K562 (cell line): Measurements from ENCODE around the gene DOCK8. TPM values are rescaled to one million over a fixed set of nuclear protein-coding genes. Genes with fewer than 3 reads are reported as not detected.

ENCODE experiments used
- FOSL1 ChIP-seq: fragments of 200-800 bp; sonication (Bioruptor generic); conservative IDR thresholded peaks from 2 replicates; pipeline ENCODE4 v1.6.1; 2016; ENCODE audit warnings: missing genetic modification characterization, missing compliant biosample characterization
- GTF2E2 ChIP-seq: fragments of 200-800 bp; sonication (Bioruptor generic); IDR thresholded peaks from 2 replicates; pipeline ENCODE4 v1.6.1; 2016; ENCODE audit warnings: missing genetic modification characterization, missing compliant biosample characterization
- KDM5B ChIP-seq: fragments of 200-600 bp; sonication (generic); IDR thresholded peaks from 2 replicates; pipeline ENCODE4 v1.6.1; 2012; ENCODE audit warnings: low read depth, mild to moderate bottlenecking, moderate library complexity, low read length, control low read depth, inconsistent platforms; ENCODE audit not compliant: insufficient replicate concordance
- NEUROD1 ChIP-seq: fragments of 150-350 bp; IDR thresholded peaks from 2 replicates; pipeline ENCODE4 v1.6.1; 2014; ENCODE audit warnings: borderline replicate concordance, low read length, low read depth; ENCODE audit not compliant: partially characterized antibody
- PHB ChIP-seq: fragments of 250-450 bp; sonication (Bioruptor Pico); IDR thresholded peaks from 2 replicates; pipeline ENCODE4 v1.5.0; 2021
- SMARCE1 ChIP-seq: fragments of 450-650 bp; IDR thresholded peaks from 2 replicates; pipeline ENCODE4 v1.7.1; 2016; ENCODE audit warnings: mild to moderate bottlenecking
- ZNF408 ChIP-seq: fragments of 250-450 bp; sonication (Bioruptor Pico); IDR thresholded peaks from 2 replicates; pipeline ENCODE4 v1.4.0; 2020; ENCODE audit warnings: low read depth, mild to moderate bottlenecking, moderate library complexity
- polyA plus RNA-seq, 8 experiments: library from polyadenylated mRNA; depleted of rRNA in 4 of 8; stranded (reverse) in 5 of 8; unstranded in 3 of 8; fragments of >200 nt; fragmentation: Nextera tagmentation in 2 of 8; fragmentation: Illumina TruSeq in 1 of 8; extraction: Ambion mirVana in 2 of 8; extraction: Trizol in 1 of 8; gene quantifications; 2 replicates each; pipeline versions ENCODE4 v1.2.1 to v1.2.3, GENCODE V29; 2011 to 2014; ENCODE audit warnings: inconsistent platforms in 1 of 8, missing spikeins in 1 of 8
- total RNA-seq, 7 experiments: library from RNA; depleted of rRNA in 6 of 7; stranded (reverse); fragments of >200 nt in 6 of 7; fragmentation: Illumina TruSeq in 2 of 7; extraction: Trizol in 2 of 7; gene quantifications; 2 replicates each; pipeline versions ENCODE4 v1.2.1 to v1.2.3, GENCODE V29; 2011 to 2021; ENCODE audit warnings: low replicate concordance in 1 of 7
- TF ChIP-seq, protein P1 (sequence below): fragments of 250-450 bp; sonication (Bioruptor Pico); IDR thresholded peaks from 2 replicates; pipeline ENCODE4 v1.8.0; 2022; ENCODE audit warnings: inconsistent platforms
- TF ChIP-seq, protein P2 (sequence below): conservative IDR thresholded peaks from 2 replicates; pipeline ENCODE4 v1.6.1; 2011; ENCODE audit warnings: low read depth, mild to moderate bottlenecking, low read length; ENCODE audit not compliant: control insufficient read depth
- TF ChIP-seq, protein P3 (sequence below): fragments of 250-450 bp; sonication (Bioruptor Pico); IDR thresholded peaks from 2 replicates; pipeline ENCODE4 v1.5.0; 2020; ENCODE audit warnings: mild to moderate bottlenecking, borderline replicate concordance
- TF ChIP-seq, protein P4 (sequence below): sonication (generic); formaldehyde crosslinking; IDR thresholded peaks from 2 replicates; pipeline ENCODE4 v1.8.0; 2022; ENCODE audit warnings: missing genetic modification reagents, mild to moderate bottlenecking, borderline replicate concordance
- TF ChIP-seq, protein P5 (sequence below): fragments of 250-450 bp; sonication (Bioruptor Pico); IDR thresholded peaks from 2 replicates; pipeline ENCODE4 v1.5.0; 2022; ENCODE audit warnings: mild to moderate bottlenecking

DOCK8 gene
- total and polyA plus RNA-seq, 9 of the 15 experiments (the other 6 are each of a cell fraction or from before 2014, with no cell fraction given) = 14.4 to 53.8 (median 25.1) TPM

DNA sequence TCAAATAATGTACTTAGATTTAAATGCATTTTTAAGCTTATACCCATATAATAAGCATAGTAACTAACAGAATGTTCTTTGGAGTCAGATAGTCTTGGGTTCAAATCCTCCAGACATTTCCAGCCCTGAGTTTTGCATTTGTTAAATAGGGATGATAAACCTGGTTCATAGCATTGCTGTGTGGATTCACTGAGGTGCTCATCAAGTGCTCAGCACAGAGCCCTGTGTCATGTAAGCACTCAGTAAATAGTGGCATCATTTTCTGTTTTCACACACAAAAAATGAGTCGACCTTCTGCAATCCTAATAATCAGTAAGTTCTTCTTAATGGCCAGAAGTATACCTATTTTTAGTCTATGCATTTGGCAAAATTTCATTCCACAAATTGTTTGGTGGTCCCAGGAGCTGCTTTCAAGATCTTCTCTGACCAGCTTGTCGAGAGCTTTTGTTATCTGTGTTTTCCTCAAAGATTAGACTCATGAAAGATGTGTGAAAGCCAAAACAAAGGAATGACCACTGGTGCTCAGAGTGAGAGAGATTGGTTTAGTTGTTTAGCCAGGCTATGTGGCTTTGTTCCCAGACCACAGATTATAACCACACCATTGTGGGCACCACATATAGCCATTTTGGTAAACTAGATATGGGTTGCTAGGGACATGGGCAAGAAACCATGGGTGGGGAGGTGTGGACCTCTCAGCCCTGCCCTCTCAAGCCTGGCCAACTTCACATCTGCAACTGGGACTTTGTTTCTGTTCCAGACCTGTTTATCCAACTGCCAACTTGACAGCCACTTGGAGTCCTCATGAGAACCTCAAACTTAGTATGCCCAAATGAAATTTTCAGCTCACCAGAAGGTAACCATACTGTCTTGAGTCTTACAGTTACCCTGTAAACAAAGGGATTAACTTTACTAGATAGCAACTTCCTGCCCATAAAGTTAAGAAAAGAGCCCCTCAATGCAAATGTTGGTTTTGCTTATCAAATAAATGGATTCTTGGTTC is 45.0 kb downstream of the DOCK8 start (continued):
- TF ChIP-seq, protein P1, sequence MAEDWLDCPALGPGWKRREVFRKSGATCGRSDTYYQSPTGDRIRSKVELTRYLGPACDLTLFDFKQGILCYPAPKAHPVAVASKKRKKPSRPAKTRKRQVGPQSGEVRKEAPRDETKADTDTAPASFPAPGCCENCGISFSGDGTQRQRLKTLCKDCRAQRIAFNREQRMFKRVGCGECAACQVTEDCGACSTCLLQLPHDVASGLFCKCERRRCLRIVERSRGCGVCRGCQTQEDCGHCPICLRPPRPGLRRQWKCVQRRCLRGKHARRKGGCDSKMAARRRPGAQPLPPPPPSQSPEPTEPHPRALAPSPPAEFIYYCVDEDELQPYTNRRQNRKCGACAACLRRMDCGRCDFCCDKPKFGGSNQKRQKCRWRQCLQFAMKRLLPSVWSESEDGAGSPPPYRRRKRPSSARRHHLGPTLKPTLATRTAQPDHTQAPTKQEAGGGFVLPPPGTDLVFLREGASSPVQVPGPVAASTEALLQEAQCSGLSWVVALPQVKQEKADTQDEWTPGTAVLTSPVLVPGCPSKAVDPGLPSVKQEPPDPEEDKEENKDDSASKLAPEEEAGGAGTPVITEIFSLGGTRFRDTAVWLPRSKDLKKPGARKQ (CRISPR knock-in tag) = no peak
- TF ChIP-seq, protein P2, sequence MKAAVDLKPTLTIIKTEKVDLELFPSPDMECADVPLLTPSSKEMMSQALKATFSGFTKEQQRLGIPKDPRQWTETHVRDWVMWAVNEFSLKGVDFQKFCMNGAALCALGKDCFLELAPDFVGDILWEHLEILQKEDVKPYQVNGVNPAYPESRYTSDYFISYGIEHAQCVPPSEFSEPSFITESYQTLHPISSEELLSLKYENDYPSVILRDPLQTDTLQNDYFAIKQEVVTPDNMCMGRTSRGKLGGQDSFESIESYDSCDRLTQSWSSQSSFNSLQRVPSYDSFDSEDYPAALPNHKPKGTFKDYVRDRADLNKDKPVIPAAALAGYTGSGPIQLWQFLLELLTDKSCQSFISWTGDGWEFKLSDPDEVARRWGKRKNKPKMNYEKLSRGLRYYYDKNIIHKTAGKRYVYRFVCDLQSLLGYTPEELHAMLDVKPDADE = no peak
- TF ChIP-seq GTF2E2 (tag) (no peak), ZNF408 (CRISPR knock-in tag) (no peak), NEUROD1 (no peak), SMARCE1 (0 out of 2 replicates have a peak, but pooled peaks have one; percentile 55), PHB (CRISPR knock-in tag) (no peak), FOSL1 (tag) (no peak), KDM5B (no peak)
- TF ChIP-seq, protein P3, sequence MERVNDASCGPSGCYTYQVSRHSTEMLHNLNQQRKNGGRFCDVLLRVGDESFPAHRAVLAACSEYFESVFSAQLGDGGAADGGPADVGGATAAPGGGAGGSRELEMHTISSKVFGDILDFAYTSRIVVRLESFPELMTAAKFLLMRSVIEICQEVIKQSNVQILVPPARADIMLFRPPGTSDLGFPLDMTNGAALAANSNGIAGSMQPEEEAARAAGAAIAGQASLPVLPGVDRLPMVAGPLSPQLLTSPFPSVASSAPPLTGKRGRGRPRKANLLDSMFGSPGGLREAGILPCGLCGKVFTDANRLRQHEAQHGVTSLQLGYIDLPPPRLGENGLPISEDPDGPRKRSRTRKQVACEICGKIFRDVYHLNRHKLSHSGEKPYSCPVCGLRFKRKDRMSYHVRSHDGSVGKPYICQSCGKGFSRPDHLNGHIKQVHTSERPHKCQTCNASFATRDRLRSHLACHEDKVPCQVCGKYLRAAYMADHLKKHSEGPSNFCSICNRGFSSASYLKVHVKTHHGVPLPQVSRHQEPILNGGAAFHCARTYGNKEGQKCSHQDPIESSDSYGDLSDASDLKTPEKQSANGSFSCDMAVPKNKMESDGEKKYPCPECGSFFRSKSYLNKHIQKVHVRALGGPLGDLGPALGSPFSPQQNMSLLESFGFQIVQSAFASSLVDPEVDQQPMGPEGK (CRISPR knock-in tag) = no peak
- TF ChIP-seq, protein P4, sequence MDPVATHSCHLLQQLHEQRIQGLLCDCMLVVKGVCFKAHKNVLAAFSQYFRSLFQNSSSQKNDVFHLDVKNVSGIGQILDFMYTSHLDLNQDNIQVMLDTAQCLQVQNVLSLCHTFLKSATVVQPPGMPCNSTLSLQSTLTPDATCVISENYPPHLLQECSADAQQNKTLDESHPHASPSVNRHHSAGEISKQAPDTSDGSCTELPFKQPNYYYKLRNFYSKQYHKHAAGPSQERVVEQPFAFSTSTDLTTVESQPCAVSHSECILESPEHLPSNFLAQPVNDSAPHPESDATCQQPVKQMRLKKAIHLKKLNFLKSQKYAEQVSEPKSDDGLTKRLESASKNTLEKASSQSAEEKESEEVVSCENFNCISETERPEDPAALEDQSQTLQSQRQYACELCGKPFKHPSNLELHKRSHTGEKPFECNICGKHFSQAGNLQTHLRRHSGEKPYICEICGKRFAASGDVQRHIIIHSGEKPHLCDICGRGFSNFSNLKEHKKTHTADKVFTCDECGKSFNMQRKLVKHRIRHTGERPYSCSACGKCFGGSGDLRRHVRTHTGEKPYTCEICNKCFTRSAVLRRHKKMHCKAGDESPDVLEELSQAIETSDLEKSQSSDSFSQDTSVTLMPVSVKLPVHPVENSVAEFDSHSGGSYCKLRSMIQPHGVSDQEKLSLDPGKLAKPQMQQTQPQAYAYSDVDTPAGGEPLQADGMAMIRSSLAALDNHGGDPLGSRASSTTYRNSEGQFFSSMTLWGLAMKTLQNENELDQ (CRISPR knock-in tag) = no peak
- TF ChIP-seq, protein P5, sequence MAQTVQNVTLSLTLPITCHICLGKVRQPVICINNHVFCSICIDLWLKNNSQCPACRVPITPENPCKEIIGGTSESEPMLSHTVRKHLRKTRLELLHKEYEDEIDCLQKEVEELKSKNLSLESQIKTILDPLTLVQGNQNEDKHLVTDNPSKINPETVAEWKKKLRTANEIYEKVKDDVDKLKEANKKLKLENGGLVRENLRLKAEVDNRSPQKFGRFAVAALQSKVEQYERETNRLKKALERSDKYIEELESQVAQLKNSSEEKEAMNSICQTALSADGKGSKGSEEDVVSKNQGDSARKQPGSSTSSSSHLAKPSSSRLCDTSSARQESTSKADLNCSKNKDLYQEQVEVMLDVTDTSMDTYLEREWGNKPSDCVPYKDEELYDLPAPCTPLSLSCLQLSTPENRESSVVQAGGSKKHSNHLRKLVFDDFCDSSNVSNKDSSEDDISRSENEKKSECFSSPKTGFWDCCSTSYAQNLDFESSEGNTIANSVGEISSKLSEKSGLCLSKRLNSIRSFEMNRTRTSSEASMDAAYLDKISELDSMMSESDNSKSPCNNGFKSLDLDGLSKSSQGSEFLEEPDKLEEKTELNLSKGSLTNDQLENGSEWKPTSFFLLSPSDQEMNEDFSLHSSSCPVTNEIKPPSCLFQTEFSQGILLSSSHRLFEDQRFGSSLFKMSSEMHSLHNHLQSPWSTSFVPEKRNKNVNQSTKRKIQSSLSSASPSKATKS (CRISPR knock-in tag) = no peak
